Esophagus squamous epithelium (tissue), 4 donors: ENCODE measurements around the gene SEBOX.

Experiments used
- POLR2A ChIP-seq, 4 donors: fragments of 450-650 bp; IDR thresholded peaks; one replicate each; pipeline ENCODE4 v1.6.1; 2017; ENCODE audit warnings: antibody characterized with exemption in 4 of 4, mild to moderate bottlenecking in 4 of 4, moderate library complexity in 3 of 4
- TF ChIP-seq, protein P1 (sequence below), 6 experiments: fragments of 450-650 bp in 4 of 6; fragments of 200-600 bp in 2 of 6; sonication (generic) in 2 of 6; IDR thresholded peaks; one replicate each; pipeline ENCODE4 v1.5.1; 2016 to 2019; ENCODE audit warnings: antibody characterized with exemption in 6 of 6, mild to moderate bottlenecking in 4 of 6, moderate library complexity in 4 of 6

DNA sequence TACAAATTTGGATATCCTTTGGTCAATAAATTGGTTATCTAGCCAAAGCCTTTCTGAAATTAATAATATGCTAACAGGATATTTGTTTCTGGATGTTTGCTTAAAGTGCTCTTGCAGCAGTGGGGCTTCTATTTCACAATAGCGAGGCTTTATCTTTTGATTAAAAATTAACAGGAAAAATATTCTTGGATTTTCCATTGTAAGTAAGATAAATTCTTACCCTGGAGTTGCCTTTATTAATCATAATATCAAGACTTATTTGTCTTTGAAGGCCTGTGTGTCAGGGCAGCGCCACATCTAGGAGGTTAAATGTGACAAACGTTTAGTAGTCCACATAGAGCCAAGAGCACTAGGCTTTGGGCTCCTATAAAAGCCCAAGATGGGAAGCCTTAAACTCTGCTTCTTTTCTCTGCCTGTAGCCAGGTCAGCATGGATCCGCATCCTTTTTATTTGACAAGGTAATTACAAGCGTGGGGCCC lies 40.7 kb downstream of the SEBOX start:
- TF ChIP-seq POLR2A (IDR thresholded peaks at IDR 0.05): no peak
- TF ChIP-seq, protein P1, sequence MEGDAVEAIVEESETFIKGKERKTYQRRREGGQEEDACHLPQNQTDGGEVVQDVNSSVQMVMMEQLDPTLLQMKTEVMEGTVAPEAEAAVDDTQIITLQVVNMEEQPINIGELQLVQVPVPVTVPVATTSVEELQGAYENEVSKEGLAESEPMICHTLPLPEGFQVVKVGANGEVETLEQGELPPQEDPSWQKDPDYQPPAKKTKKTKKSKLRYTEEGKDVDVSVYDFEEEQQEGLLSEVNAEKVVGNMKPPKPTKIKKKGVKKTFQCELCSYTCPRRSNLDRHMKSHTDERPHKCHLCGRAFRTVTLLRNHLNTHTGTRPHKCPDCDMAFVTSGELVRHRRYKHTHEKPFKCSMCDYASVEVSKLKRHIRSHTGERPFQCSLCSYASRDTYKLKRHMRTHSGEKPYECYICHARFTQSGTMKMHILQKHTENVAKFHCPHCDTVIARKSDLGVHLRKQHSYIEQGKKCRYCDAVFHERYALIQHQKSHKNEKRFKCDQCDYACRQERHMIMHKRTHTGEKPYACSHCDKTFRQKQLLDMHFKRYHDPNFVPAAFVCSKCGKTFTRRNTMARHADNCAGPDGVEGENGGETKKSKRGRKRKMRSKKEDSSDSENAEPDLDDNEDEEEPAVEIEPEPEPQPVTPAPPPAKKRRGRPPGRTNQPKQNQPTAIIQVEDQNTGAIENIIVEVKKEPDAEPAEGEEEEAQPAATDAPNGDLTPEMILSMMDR (IDR thresholded peaks at IDR 0.05): no peak
